Fibroblast of peridontal ligament (primary cell): Measurements from ENCODE around the gene EME2.

Experiments
- DNase-seq: peaks from one replicate; pipeline ENCODE4 v3.0.0-alpha.2; 2010; ENCODE audit errors: extremely low read depth

The EME2 gene

DNA sequence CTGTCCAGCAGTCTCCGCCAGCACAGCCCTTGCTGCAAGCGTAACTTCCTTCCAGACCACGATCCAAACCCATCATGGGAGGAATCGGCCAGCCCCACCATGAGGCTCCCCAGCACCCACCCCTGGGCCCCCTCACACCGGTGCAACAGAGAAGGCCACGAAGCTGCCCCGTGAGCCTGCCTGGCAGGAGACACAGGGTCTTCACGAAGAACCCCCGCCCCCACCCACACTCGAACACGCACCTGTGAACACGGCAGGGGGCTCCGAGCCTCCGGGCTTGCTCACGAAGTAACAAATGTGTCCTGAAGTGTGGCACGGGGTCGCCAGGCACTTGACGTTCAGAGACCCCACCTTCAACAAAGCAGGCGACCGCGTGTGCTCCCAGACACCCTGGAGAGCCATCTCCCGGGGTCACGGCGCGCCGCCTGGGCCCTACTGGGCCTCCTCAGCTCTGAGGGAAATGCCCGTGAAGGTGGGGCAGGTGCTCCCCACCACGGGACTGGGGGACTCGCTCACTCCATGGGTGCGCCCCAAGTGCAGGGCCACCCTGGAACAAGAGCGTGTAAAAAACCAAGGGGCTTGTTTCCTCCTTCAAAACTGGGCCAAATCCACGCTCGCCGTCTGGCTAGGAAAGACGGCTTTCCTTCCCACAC lies 46.4 kb downstream of the EME2 start:
- no peak for DNase-seq

DNA sequence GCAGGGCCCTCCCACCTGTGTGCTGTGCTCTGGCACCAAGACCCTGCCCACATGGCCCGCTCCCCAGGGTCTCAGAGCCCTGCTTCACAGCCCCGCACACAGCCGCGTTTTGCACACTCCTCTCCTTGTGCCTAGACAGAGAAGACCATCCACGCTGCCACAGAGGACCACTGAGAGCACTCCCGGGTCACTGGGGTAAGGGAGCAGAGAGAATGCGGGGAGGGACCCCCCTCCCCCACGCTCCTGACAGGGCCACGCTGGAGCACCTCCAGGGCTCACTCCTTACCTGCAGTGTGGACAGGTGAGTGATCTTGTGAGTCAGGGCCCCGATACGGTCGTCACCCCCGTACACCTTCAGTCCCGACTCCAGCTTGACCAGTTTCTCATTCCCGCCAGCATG lies 47.0 kb downstream of the EME2 start:
- no peak for DNase-seq

DNA sequence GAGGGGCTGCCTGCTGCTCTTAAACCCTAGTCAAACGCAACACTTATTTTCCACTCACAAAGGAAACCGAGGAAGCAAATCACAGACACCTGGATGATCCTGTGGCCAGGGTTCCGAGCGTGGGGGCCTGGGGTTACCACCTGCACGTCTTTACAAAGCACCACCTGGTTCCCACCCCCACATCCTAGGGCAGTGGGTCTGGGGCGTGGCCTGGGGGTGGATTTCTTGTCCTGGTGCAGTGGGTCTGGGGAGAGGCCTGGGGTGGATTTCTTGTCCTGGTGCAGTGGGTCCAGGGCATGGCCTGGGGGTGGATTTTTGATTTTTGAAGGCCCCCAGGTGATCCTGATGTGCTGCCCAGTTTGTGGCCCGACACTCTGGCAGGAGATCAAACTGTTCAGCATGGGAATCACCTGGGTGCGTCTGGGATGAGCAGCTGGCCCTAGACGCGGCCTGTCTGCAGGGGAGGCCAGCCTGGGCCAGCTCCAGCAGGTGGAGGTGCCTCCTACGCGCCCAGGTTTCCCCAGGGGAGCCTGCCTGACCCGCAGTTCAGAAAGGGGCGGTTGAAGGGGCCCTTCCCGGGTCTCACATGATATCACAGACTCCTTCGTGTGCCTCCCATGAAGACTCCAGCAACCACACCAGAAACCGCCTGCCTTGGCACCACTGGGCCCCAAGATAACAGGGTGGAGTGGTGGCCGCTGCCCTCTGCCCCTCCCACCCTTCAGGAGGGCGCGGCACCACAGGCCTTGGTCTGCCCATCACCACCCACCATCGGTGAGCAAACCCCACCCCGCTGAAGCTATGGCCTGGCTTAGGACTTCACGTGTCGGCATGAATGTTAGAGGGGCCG lies 47.7 kb downstream of the EME2 start:
- DNase-seq, result no peak

DNA sequence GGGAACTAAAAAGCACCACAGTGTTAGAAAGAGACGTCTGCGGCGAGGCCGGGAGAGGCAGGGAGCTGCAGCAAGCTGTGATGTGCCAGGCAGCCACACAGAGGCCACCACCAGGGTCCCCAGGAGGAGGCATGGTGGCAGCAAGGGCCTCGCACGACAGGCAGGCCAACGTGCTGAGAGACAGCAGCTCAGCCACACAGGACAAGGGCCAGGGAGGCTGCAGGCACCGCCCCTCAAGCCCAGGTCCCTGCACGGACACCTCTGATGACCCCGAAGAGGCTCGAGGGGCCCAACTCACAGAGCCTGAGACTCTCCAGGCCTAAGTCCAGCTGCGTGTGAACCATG lies 48.3 kb downstream of the EME2 start:
- DNase-seq, result no peak

DNA sequence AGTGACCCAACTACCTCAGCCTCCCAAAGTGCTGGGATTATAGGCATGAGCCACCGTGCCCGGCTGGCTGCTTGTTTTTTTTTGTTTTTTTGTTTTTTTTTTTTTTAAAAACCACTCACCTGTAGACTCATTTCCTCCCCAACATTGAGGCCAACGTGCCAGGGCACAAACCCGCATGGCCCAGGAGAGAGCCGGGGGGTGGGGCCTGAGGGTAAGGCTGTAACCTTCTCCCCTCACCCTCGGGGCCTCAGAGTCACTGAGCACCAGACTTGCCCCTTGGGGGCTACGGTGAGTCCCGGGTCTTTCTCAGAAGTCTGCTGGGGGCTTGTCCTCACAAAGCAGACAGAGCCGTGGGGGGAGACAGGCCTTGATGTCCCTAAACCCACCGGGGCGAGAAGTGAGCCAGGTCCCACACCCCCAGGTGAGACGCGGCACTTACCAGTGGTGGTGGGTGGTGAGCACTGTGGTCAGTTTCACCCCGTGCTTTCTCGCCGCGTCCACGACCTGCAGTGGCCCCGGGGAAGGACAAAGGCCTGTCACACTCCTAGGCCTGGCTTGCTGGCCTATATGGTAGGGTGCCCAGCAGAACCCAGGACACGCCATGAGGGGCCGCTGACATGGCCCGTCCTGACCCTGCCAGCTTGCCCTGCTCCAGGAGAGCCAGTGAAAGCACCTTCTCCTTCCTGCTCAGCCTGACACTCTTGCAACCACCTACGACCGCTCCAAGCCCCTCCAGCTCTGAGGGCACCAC lies 49.4 kb downstream of the EME2 start:
- no peak for DNase-seq

DNA sequence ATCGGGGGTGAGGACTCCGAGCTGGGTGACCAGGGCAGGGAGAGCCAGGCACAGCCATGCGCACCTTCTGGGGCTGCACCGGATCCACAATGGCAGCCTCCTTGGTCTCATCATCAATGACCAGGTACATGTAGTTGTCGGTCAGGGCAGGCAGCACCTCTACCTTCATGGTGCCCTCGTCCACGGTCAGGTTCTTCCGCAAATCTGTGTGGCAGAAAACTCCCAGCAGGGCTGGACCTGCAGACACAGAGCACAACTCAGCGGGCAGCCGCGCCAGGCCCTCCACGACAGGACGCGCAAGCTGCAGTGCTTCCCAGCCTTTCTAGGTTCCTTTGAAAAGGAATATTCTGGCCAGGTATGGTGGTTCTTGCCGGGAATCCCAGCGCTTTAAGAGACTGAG lies 50.2 kb downstream of the EME2 start:
- DNase-seq, result no peak

DNA sequence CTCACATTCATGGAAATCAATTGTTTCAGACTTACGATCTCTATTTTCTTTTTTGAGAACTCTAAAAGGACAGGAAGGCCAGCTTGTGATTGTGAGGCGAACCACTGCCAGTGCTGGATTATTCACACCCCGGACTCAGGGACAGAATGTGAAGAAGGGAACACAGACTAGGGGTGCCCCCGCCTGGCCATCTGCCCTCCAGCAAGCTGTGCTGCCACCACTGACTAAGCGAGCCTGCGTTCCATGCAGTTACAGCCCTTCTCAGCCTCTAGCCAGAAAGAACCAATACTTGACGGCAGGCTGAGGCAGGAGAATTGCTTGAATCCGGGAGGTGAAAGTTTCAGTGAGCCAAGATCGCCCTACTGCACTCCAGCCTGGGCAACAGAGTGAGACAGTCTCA lies 51.2 kb downstream of the EME2 start:
- DNase-seq, result peak; percentile 14

DNA sequence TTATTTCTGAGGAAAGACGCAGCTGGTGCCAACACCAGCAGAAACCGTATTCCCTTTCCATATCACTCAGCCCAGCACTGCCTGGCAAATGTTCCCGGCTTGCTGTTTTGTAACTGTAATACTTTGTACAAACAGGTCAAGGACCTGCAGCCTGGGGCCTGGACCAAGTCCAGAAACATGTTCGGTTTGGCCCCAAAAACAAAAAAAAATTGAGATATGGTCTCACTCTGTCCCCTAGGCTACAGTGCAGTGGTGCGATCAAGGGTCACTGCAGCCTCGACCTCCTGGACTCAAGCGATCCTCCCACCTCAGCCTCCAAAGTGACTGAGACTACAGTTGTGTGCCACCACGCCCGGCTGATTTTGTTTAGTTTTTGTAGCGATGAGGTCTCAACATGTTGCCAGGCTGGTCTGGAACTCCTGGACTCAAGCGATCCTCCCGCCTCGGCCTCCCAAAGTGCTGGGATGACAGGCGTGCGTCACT lies 52.8 kb downstream of the EME2 start:
- DNase-seq, result no peak
